Type B pancreatic cell (in vitro differentiated cells): ENCODE measurements around the gene PCBP3. TPM values are rescaled to one million over a fixed set of nuclear protein-coding genes. Genes with fewer than 3 reads are reported as not detected.

Experiments used
- DNase-seq: peaks from one replicate; pipeline ENCODE4 v3.0.0; 2021; ENCODE audit warnings: mixed read lengths; ENCODE audit not compliant: unreplicated experiment; ENCODE audit errors: extremely low spot score
- H3K27ac Mint-ChIP-seq: 2 replicates; pipeline ENCODE4 v1.8.0; 2021; ENCODE audit warnings: mild to moderate bottlenecking, mixed read lengths
- H3K27me3 Mint-ChIP-seq: 2 replicates; pipeline ENCODE4 v1.8.0; 2021; ENCODE audit warnings: mixed read lengths
- H3K36me3 Mint-ChIP-seq: 2 replicates; pipeline ENCODE4 v1.8.0; 2021; ENCODE audit warnings: mixed read lengths
- H3K4me1 Mint-ChIP-seq: one replicate; pipeline ENCODE4 v1.8.0; 2021; ENCODE audit warnings: mixed read lengths; ENCODE audit not compliant: unreplicated experiment
- H3K4me3 Mint-ChIP-seq: 2 replicates; pipeline ENCODE4 v1.8.0; 2021; ENCODE audit warnings: mild to moderate bottlenecking, mixed read lengths
- H3K9me3 Mint-ChIP-seq: 2 replicates; pipeline ENCODE4 v1.8.0; 2021; ENCODE audit warnings: mixed read lengths
- total RNA-seq: library from RNA; stranded (reverse); gene quantifications from 2 replicates; pipeline ENCODE4 v1.2.1, GENCODE V29; 2021; ENCODE audit warnings: low replicate concordance
- TF ChIP-seq, protein P1 (sequence below): fragments of 200-600 bp; sonication (generic); conservative IDR thresholded peaks from 2 replicates; pipeline ENCODE4 v1.5.0; 2021; ENCODE audit warnings: antibody characterized with exemption, mild to moderate bottlenecking

Gene PCBP3
- total RNA-seq, 1 donor from 2014 or later = 5.5 TPM

DNA sequence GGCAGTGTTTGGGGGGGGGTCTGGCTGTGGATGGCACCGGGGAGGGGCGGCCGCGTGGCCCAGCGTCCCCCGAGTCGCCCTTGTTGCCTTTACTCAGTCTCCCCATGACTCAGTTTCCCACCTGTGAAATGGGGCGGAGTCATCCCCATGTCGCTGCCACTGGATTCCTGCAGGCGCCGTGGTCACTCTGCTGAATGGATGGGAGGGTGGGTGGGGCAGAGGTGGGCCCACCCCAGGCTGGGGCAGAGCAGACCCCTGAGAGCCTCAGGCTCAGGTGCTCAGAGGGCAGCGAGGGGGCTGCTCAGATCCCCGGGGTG is 340.1 kb downstream of the PCBP3 start:
- no peak overlapping the region for H3K27ac Mint-ChIP-seq
- H3K9me3 Mint-ChIP-seq = no peaks in the 10 kb centered on the region
- no peak overlapping the region for H3K4me3 Mint-ChIP-seq
- H3K4me1 Mint-ChIP-seq = peaks cover 1% of the 10 kb centered on the region
- TF ChIP-seq, protein P1, sequence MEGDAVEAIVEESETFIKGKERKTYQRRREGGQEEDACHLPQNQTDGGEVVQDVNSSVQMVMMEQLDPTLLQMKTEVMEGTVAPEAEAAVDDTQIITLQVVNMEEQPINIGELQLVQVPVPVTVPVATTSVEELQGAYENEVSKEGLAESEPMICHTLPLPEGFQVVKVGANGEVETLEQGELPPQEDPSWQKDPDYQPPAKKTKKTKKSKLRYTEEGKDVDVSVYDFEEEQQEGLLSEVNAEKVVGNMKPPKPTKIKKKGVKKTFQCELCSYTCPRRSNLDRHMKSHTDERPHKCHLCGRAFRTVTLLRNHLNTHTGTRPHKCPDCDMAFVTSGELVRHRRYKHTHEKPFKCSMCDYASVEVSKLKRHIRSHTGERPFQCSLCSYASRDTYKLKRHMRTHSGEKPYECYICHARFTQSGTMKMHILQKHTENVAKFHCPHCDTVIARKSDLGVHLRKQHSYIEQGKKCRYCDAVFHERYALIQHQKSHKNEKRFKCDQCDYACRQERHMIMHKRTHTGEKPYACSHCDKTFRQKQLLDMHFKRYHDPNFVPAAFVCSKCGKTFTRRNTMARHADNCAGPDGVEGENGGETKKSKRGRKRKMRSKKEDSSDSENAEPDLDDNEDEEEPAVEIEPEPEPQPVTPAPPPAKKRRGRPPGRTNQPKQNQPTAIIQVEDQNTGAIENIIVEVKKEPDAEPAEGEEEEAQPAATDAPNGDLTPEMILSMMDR = no peak
- peaks cover 11% of the 10 kb centered on the region for H3K27me3 Mint-ChIP-seq
- H3K36me3 Mint-ChIP-seq = peaks cover 10% of the 10 kb centered on the region
- no peak for DNase-seq

DNA sequence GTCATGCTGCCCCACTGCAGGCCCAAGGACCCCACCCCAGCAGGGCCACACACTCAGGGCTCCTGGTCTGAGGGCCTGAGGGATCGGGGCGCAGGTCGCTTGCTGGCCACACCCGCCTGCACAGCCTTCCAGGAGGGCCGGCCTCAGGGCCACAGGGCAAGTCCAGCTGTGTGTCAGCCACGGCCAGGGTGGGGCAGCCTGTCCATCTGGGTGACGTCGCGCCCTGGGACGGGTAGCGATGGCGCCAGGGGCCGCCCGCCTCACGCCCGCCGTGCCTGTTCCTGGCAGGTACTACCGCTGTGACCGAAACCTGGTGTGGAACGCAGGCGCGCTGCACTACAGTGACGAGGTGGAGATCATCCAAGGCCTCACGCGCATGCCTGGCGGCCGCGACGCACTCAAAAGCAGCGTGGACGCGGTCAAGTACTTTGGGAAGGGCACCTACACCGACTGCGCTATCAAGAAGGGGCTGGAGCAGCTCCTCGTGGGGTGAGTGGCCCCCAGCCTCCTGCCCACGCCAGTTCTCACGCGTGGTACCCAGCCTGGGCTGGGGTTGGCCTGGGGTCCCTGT is 340.5 kb downstream of the PCBP3 start:
- H3K27me3 Mint-ChIP-seq = peaks cover 8% of the 10 kb centered on the region
- no peaks in the 10 kb centered on the region for H3K4me1 Mint-ChIP-seq
- TF ChIP-seq, protein P1 = no peak
- peaks cover 10% of the 10 kb centered on the region for H3K36me3 Mint-ChIP-seq
- DNase-seq = no peak
- no peak overlapping the region for H3K4me3 Mint-ChIP-seq
- no peak overlapping the region for H3K27ac Mint-ChIP-seq
- no peaks in the 10 kb centered on the region for H3K9me3 Mint-ChIP-seq

DNA sequence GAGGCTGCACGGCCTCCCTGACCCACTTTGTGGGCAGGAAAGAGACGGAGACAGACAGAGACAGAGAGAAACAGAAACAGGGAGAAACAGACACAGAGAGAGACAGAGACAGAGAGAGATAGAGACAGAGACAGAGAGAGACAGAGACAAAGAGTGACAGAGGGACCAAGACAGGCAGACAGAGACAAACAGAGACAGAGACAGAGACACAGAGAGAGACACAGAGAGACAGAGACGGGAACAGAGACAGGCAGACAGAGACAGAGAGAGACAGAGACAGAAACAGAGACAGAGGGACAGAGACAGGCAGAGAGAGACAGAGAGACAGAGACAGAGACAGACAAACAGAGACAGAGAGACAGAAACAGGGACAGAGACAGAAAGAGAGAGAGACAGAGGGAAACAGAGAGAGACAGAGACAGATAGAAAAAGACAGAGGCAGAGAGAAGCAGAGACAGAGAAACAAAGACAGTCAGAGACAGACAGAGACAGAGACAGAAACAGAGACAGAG is 341.1 kb downstream of the PCBP3 start:
- TF ChIP-seq, protein P1 = no peak
- peaks cover 10% of the 10 kb centered on the region for H3K36me3 Mint-ChIP-seq
- peak overlapping the region; percentile 54 for H3K27ac Mint-ChIP-seq
- H3K4me3 Mint-ChIP-seq = peak overlapping the region; percentile 77
- no peaks in the 10 kb centered on the region for H3K9me3 Mint-ChIP-seq
- no peaks in the 10 kb centered on the region for H3K4me1 Mint-ChIP-seq
- no peak for DNase-seq
- H3K27me3 Mint-ChIP-seq = peaks cover 5% of the 10 kb centered on the region

DNA sequence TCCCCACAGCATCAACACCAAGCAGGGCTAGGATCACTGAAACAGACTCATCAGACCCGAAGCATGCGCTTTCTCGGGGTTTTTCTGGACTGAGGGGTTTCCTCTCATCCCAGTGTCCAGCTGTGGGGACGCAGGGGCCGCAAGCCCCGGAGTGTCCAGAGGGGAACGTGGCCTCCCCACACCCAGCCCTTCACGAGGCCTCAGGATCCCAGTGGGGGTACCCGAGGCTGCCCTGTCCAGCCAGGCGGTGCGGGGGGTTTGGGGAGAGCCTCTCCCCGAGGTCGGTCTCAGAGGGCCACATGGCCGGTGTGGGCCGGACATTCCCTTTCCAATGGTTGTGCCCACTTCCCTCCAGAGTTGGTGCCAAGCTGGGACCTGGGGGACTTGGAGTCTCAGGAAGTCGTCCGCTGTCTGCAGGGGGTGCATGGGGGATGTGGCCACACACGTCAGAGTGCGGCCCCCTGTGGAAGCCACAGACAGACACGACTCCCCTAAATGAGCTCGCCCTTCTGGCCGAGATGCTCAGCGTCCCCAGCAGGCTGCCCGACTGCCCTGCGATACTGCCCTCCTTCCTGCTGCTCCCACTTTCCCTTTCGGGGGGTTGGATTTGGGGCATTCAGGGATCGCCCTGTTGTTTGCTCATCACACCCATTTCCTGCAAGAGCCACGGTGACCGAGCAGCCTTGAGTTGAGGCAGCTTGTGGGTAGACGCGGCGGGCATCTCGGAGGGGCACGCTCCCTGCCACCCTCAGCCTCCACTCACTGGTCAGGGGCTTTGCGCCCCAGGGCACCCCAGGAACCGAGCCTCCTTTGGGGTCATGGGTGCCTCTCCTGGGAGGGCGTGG is 342.2 kb downstream of the PCBP3 start:
- no peaks in the 10 kb centered on the region for H3K4me1 Mint-ChIP-seq
- no peaks in the 10 kb centered on the region for H3K9me3 Mint-ChIP-seq
- TF ChIP-seq, protein P1 = no peak
- peaks cover 10% of the 10 kb centered on the region for H3K36me3 Mint-ChIP-seq
- peak overlapping the region; percentile 77 for H3K4me3 Mint-ChIP-seq
- H3K27me3 Mint-ChIP-seq = peaks cover 4% of the 10 kb centered on the region
- DNase-seq = no peak
- H3K27ac Mint-ChIP-seq = no peak overlapping the region

DNA sequence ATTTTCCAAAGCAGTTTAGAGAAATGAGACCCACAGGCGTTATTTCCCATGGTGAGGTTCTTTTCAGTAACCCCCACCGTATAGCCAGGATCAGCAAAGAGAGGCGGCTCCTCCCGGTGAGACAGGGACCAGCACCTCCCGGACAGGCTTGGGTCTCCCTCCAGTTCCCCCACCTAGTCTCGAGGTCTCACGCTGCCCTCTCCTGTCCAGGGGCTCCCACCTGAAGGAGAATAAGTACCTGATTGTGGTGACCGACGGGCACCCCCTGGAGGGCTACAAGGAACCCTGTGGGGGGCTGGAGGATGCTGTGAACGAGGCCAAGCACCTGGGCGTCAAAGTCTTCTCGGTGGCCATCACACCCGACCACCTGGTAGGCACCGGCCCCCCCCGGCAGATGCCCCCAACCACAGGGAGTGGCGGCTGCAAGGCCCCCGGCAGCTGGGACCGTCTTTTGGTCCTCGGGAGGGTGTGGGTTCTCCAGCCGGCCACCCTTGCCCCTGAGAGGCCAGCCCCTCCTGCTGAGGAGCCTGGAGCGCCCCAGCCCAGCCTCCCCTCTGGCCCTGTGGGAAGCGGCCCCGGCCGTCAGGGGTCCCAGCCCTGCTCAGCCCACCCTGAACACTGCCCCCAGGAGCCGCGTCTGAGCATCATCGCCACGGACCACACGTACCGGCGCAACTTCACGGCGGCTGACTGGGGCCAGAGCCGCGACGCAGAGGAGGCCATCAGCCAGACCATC is 343.0 kb downstream of the PCBP3 start:
- Mint-ChIP-seq H3K36me3 (peaks cover 10% of the 10 kb centered on the region), H3K27ac (no peak overlapping the region)
- no peak for DNase-seq

More for the DNA sequence above, 343.0 kb downstream of the PCBP3 start:
- TF ChIP-seq, protein P1 = no peak
- peaks cover 4% of the 10 kb centered on the region for H3K27me3 Mint-ChIP-seq
- no peaks in the 10 kb centered on the region for H3K9me3 Mint-ChIP-seq
- H3K4me3 Mint-ChIP-seq = no peak overlapping the region
- no peaks in the 10 kb centered on the region for H3K4me1 Mint-ChIP-seq
